ENCODE measurements around the gene TMEM132E.

The TMEM132E gene

GRCh38 chr17:34584805-34585416 lies 5.5 kb downstream of the TMEM132E start:
- Histone ChIP-seq H3K4me3 (ENCODE audit: low read length) (no peak overlapping the region), H3K27me3 (ENCODE audit: control insufficient read depth, insufficient read depth, low read length) (peaks cover 87% of the 10 kb centered on the region), H3K27ac (ENCODE audit: low read length) (no peak overlapping the region)

GRCh38 chr17:34586346-34586846 lies 7.0 kb downstream of the TMEM132E start:
- Histone ChIP-seq H3K4me1 (ENCODE audit: control insufficient read depth, low read depth, low read length) (no peaks in the 10 kb centered on the region), H3K27me3 (ENCODE audit: control insufficient read depth, insufficient read depth, low read length) (peaks cover 85% of the 10 kb centered on the region), H3K9ac (ENCODE audit: low read length) (no peak overlapping the region), H3K27ac (ENCODE audit: low read length) (no peak overlapping the region), H3K9me3 (ENCODE audit: control insufficient read depth, low read depth, low read length) (no peaks in the 10 kb centered on the region), H3K4me3 (ENCODE audit: low read length) (no peak overlapping the region), H3K36me3 (ENCODE audit: control insufficient read depth, low read depth, low read length) (no peaks in the 10 kb centered on the region)

More at GRCh38 chr17:34584805-34585416, 5.5 kb downstream of the TMEM132E start:
- no peaks in the 10 kb centered on the region for H3K4me1 ChIP-seq (ENCODE audit: control insufficient read depth, low read depth, low read length)
- H3K36me3 ChIP-seq (ENCODE audit: control insufficient read depth, low read depth, low read length): no peaks in the 10 kb centered on the region
- no peaks in the 10 kb centered on the region for H3K9me3 ChIP-seq (ENCODE audit: control insufficient read depth, low read depth, low read length)
- H3K9ac ChIP-seq (ENCODE audit: low read length): no peak overlapping the region

- no peak overlapping the region for H3K9ac ChIP-seq (ENCODE audit: low read length)
- H3K36me3 ChIP-seq (ENCODE audit: control insufficient read depth, low read depth, low read length): no peaks in the 10 kb centered on the region
- no peak overlapping the region for H3K27ac ChIP-seq (ENCODE audit: low read length)
- H3K4me3 ChIP-seq (ENCODE audit: low read length): no peak overlapping the region
- peaks cover 69% of the 10 kb centered on the region for H3K27me3 ChIP-seq (ENCODE audit: control insufficient read depth, insufficient read depth, low read length)
- no peaks in the 10 kb centered on the region for H3K4me1 ChIP-seq (ENCODE audit: control insufficient read depth, low read depth, low read length)
- H3K9me3 ChIP-seq (ENCODE audit: control insufficient read depth, low read depth, low read length): no peaks in the 10 kb centered on the region
These were observed 8.9 kb downstream of the TMEM132E start for GRCh38 chr17:34588266-34588665.

- H3K9me3 ChIP-seq (ENCODE audit: control insufficient read depth, low read depth, low read length): no peaks in the 10 kb centered on the region
- no peak overlapping the region for H3K9ac ChIP-seq (ENCODE audit: low read length)
- no peaks in the 10 kb centered on the region for H3K4me1 ChIP-seq (ENCODE audit: control insufficient read depth, low read depth, low read length)
- H3K27me3 ChIP-seq (ENCODE audit: control insufficient read depth, insufficient read depth, low read length): peaks cover 59% of the 10 kb centered on the region
- no peaks in the 10 kb centered on the region for H3K36me3 ChIP-seq (ENCODE audit: control insufficient read depth, low read depth, low read length)
- no peak overlapping the region for H3K4me3 ChIP-seq (ENCODE audit: low read length)
- no peak overlapping the region for H3K27ac ChIP-seq (ENCODE audit: low read length)
These were observed 10.0 kb downstream of the TMEM132E start for GRCh38 chr17:34589120-34589965.

GRCh38 chr17:34592002-34592401 lies 12.6 kb downstream of the TMEM132E start:
- H3K36me3 ChIP-seq (ENCODE audit: control insufficient read depth, low read depth, low read length): no peaks in the 10 kb centered on the region
- no peaks in the 10 kb centered on the region for H3K4me1 ChIP-seq (ENCODE audit: control insufficient read depth, low read depth, low read length)
- no peaks in the 10 kb centered on the region for H3K9me3 ChIP-seq (ENCODE audit: control insufficient read depth, low read depth, low read length)
- no peak overlapping the region for H3K9ac ChIP-seq (ENCODE audit: low read length)
- H3K27ac ChIP-seq (ENCODE audit: low read length): no peak overlapping the region
- no peak overlapping the region for H3K4me3 ChIP-seq (ENCODE audit: low read length)
- peaks cover 32% of the 10 kb centered on the region for H3K27me3 ChIP-seq (ENCODE audit: control insufficient read depth, insufficient read depth, low read length)

GRCh38 chr17:34596920-34597319 lies 17.5 kb downstream of the TMEM132E start:
- Histone ChIP-seq H3K4me3 (ENCODE audit: low read length) (no peak overlapping the region), H3K36me3 (ENCODE audit: control insufficient read depth, low read depth, low read length) (no peaks in the 10 kb centered on the region)

GRCh38 chr17:34598161-34598776 lies 18.9 kb downstream of the TMEM132E start:
- H3K27me3 ChIP-seq (ENCODE audit: control insufficient read depth, insufficient read depth, low read length): peaks cover 5% of the 10 kb centered on the region
- no peaks in the 10 kb centered on the region for H3K36me3 ChIP-seq (ENCODE audit: control insufficient read depth, low read depth, low read length)
- peaks cover 11% of the 10 kb centered on the region for H3K4me1 ChIP-seq (ENCODE audit: control insufficient read depth, low read depth, low read length)
- H3K9ac ChIP-seq (ENCODE audit: low read length): no peak overlapping the region
- no peak overlapping the region for H3K27ac ChIP-seq (ENCODE audit: low read length)
- no peak overlapping the region for H3K4me3 ChIP-seq (ENCODE audit: low read length)
- H3K9me3 ChIP-seq (ENCODE audit: control insufficient read depth, low read depth, low read length): no peaks in the 10 kb centered on the region

More at GRCh38 chr17:34596920-34597319, 17.5 kb downstream of the TMEM132E start:
- Histone ChIP-seq H3K27ac (ENCODE audit: low read length) (no peak overlapping the region), H3K9ac (ENCODE audit: low read length) (no peak overlapping the region), H3K27me3 (ENCODE audit: control insufficient read depth, insufficient read depth, low read length) (peaks cover 5% of the 10 kb centered on the region), H3K4me1 (ENCODE audit: control insufficient read depth, low read depth, low read length) (peaks cover 11% of the 10 kb centered on the region), H3K9me3 (ENCODE audit: control insufficient read depth, low read depth, low read length) (no peaks in the 10 kb centered on the region)

- H3K4me1 ChIP-seq (ENCODE audit: control insufficient read depth, low read depth, low read length): peaks cover 12% of the 10 kb centered on the region
- peaks cover 5% of the 10 kb centered on the region for H3K27me3 ChIP-seq (ENCODE audit: control insufficient read depth, insufficient read depth, low read length)
- H3K4me3 ChIP-seq (ENCODE audit: low read length): no peak overlapping the region
- no peak overlapping the region for H3K9ac ChIP-seq (ENCODE audit: low read length)
- H3K27ac ChIP-seq (ENCODE audit: low read length): no peak overlapping the region
- no peaks in the 10 kb centered on the region for H3K9me3 ChIP-seq (ENCODE audit: control insufficient read depth, low read depth, low read length)
- no peaks in the 10 kb centered on the region for H3K36me3 ChIP-seq (ENCODE audit: control insufficient read depth, low read depth, low read length)
These were observed 22.0 kb downstream of the TMEM132E start for GRCh38 chr17:34601416-34601815.

GRCh38 chr17:34603974-34604373 lies 24.6 kb downstream of the TMEM132E start:
- no peaks in the 10 kb centered on the region for H3K9me3 ChIP-seq (ENCODE audit: control insufficient read depth, low read depth, low read length)
- no peaks in the 10 kb centered on the region for H3K36me3 ChIP-seq (ENCODE audit: control insufficient read depth, low read depth, low read length)
- no peak overlapping the region for H3K27ac ChIP-seq (ENCODE audit: low read length)
- peaks cover 27% of the 10 kb centered on the region for H3K4me1 ChIP-seq (ENCODE audit: control insufficient read depth, low read depth, low read length)
- no peak overlapping the region for H3K9ac ChIP-seq (ENCODE audit: low read length)
- H3K27me3 ChIP-seq (ENCODE audit: control insufficient read depth, insufficient read depth, low read length): peaks cover 2% of the 10 kb centered on the region
- H3K4me3 ChIP-seq (ENCODE audit: low read length): no peak overlapping the region

GRCh38 chr17:34606763-34607162 lies 27.4 kb downstream of the TMEM132E start:
- H3K4me3 ChIP-seq (ENCODE audit: low read length): no peak overlapping the region
- H3K36me3 ChIP-seq (ENCODE audit: control insufficient read depth, low read depth, low read length): no peaks in the 10 kb centered on the region
- no peaks in the 10 kb centered on the region for H3K9me3 ChIP-seq (ENCODE audit: control insufficient read depth, low read depth, low read length)
- H3K27ac ChIP-seq (ENCODE audit: low read length): no peak overlapping the region
- H3K9ac ChIP-seq (ENCODE audit: low read length): no peak overlapping the region
- peaks cover 40% of the 10 kb centered on the region for H3K4me1 ChIP-seq (ENCODE audit: control insufficient read depth, low read depth, low read length)
- no peaks in the 10 kb centered on the region for H3K27me3 ChIP-seq (ENCODE audit: control insufficient read depth, insufficient read depth, low read length)

- Histone ChIP-seq H3K36me3 (ENCODE audit: control insufficient read depth, low read depth, low read length) (no peaks in the 10 kb centered on the region), H3K4me3 (ENCODE audit: low read length) (no peak overlapping the region), H3K9ac (ENCODE audit: low read length) (no peak overlapping the region), H3K27me3 (ENCODE audit: control insufficient read depth, insufficient read depth, low read length) (no peaks in the 10 kb centered on the region), H3K9me3 (ENCODE audit: control insufficient read depth, low read depth, low read length) (no peaks in the 10 kb centered on the region), H3K27ac (ENCODE audit: low read length) (no peak overlapping the region), H3K4me1 (ENCODE audit: control insufficient read depth, low read depth, low read length) (peaks cover 45% of the 10 kb centered on the region)
These were observed 28.5 kb downstream of the TMEM132E start for GRCh38 chr17:34607917-34608316.

Data from iPS-18a (cell line).